Stimulated activated CD4-positive, alpha-beta T cell treated with anti-CD3 and anti-CD28 coated beads, Interleukin-2, amount 100 ng/mL, for 4 hours (primary cell): Measurements from ENCODE around the gene NEO1.

ENCODE experiments used
- DNase-seq: peaks from one replicate; pipeline ENCODE4 v3.0.0-alpha.2; 2020; ENCODE audit warnings: low read depth

The NEO1 gene

GRCh38 chr15:73305331-73306211, 253.3 kb downstream of the NEO1 start:
- DNase-seq = no peak

- no peak for DNase-seq
These were observed 256.0 kb downstream of the NEO1 start for GRCh38 chr15:73308305-73308704.

GRCh38 chr15:73313861-73314260, 261.6 kb downstream of the NEO1 start:
- no peak for DNase-seq

- DNase-seq = no peak
These were observed 265.6 kb downstream of the NEO1 start for GRCh38 chr15:73317651-73318462.

- DNase-seq = no peak
These were observed 266.4 kb downstream of the NEO1 start for GRCh38 chr15:73318463-73319351.

DNA sequence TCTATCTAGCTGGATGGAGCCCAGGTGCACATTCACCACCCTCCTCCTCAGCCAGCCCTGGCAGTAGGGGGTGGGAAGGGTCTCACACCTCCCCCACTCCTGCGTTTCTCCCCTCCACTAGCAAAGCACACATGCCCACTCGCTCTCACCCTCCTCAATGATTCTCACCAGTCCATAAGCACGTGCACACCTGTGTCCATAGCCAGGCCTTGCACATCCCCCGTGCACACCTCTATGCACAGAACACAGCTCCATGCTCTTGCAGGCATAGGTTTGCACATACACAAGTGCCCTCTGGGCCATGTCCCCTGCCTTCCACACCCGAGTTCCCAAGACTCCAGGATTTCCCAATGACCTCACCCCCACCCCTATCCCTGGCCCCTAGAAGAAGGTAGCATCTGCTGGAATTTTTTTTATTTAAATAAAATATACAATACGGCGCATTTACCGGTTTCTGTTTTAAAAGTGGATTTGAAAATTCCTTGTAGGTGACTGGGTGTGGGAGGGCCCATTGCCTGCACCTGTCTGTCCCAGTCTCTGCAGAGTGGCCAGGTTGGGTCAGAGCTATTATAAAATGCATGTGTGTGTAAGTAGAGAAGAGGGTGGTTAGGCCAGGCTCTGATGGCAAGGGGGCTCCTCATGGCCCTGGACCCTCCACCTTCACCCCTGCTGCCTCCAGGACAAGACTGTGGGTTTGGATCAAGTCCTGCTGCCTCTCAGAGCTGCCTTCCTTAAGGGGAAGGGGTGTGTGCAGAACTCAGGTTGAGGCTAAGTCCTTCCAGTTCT, 267.4 kb downstream of the NEO1 start:
- DNase-seq = no peak

GRCh38 chr15:73320619-73321180, 268.4 kb downstream of the NEO1 start:
- no peak for DNase-seq

GRCh38 chr15:73321496-73322450, 269.5 kb downstream of the NEO1 start:
- no peak for DNase-seq

DNA sequence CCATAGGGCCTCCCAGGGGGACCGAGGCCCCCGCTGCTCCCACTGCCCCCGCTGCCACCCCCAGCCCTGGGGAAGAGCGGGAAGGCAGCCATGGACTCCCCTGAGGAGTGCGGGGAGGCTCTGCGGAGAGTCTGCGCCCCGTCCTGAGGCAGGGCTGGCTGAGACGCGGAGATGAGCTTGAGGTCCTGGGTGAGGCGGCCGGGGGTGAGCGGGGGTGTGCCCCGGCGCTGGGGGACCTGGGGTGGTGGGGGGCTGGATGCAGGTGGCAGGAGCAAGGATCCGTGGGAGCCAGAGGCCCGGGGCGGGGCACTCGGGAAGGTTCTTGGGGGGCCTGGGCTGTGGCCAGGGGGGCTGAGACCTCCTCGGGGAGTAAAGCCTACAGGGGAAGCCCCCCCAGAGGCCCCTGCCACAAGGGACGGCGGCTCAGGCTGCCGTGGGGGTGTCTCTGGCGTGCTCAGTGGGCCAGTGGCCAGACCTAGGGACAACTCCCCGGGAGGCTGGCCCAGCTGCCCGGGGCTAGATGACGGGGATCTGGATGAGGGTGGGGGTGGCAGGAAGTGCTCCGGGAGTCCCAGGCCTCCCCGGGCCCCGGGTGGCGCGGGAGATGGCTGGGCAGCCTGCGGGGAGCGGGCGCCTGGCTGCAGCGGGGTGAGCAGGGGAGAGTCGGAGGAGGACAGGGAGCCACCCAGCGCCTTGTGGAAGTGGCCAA, 270.6 kb downstream of the NEO1 start:
- no peak for DNase-seq

DNA sequence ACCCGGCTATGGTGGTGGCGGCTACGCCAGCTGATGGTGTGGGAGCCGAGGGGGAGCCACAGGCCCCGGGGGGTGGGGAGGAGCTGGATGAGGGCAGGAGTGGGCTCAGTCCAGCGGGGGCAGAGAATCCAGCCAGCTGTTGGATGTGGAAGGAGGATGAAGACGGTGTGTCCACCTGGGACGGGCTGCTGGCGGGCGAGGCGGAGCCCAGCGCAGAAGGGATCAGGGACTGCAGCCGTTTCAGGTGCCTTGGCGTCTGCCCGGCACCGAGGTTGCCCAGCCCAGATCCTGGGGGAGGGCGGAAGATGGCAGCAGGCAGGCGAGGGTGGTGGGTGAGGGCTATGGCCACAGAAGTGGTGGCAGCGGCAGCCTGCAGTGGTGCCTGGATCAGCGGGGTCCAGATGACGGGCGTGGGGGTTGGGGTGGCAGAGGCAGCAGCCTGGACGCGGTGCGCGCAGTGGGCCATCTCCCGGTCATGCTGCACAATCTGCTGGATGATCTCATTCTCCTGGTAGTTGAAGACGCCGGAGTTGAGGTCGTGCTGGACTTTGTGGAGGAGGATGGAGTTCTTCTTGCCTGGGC, 271.2 kb downstream of the NEO1 start:
- DNase-seq = no peak

GRCh38 chr15:73323956-73324355, 271.7 kb downstream of the NEO1 start:
- no peak for DNase-seq

DNA sequence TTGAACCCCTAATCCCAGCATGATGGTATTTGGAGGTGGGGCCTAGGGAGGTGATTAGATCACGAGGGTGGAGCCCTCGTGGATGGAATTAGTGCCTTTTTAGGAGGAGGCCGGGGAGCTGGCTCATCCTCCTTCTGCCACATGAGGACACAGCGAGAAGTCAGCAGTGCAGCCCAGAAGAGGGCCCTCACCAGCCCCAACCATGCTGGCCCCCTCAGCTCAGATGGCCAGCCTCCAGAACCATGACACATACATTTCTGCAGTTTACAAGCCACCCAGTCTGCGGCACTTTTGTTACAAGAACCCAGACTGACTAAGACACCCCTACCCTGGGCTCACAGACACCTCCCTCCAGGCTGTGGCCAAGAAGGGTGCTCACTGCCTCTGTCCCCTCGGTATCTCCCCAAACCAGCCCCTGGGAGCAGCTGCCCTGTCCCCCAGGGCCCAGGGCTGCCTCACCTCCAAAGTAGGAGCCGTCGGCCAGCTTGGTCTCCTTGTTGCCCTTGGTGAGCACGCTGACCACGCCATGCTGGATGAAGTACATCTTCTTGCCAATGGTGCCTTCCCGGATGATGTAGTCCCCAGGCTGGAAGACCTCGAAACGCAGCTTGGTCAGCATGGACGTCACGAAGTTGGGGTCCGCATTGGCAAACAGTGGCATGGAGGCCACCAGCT, 272.4 kb downstream of the NEO1 start:
- no peak for DNase-seq

DNA sequence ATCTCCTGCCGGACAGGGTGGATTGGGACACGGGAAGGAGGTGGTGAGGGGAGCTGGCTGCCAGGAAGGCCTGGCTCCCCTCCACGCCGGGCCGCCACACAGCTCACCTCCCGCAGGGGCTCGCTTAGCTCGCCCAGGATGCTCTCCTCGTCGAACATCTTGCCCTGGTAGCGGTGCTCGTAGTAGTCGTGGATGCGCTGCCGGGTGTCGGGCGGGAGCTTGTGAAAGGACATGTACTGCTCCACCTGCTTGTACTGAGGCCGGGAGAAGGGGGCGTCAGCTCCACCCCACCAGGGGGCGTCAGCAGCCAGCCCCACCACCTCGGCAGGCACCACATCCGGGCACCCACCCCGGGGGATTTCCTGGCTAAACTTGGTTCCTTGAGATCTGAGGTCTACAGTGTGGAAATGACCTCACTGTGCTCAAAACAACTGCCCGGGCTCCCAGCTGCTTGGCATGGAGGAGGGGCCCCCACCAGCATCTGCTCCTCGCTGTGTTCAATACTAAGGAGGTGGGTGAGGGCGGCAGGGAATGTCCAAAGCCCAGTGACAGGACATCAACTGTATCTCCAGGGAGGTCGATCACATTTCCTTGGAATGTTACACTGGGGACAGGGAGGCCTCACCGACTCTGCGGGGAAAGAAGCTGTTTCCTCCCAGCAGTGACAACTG, 273.1 kb downstream of the NEO1 start:
- DNase-seq = no peak

DNA sequence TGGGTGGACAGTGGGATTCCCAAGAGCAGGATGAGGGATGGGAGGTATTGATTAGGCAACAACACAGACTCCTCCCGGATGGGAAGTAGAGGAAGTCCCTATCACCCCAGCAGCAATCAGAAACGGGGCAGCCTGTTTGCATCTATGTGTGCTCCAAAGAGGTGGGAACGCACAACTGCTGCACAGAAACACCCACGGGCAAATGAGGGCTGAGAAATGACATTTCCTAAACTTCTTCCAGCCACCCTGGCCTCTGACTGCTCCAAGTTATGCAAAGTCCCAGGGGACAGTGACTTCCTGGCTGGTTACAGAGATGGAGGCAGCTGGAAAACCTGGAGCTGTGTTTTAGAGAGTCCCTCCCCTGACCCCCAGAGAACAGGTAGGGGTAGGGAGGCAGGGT, 273.9 kb downstream of the NEO1 start:
- DNase-seq = no peak

DNA sequence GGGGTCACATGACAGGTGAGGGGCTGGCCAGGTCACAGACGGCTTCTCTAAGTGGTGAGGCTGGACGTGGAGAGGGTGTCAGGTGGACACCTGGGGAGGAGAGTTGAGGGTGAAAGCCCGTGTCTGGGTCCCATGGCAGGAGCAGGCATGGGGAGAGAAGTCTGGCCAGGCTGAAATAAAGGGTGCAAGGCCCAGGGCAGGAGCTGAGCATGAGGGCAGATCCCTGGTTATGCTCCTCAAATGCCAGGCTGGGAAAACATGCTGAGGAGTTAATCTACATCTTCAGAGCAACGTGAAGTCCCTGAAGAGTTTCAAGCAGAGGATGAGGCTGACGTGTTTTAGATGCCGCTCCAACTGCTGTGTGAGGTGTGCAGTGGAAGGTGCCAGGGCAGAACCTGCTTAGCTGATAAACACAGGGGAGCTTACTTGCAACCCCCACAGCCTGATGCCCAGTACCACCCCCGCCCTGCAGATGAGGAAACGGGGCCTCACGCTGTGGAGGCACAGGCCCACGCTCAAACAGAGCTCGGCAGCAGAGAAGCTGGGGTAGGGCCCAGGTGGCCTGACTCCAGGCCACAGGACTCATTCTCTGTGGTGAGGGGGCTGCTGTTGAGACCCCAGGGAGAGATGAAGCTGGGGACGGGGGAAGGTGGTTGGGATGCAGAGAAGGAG, 276.0 kb downstream of the NEO1 start:
- DNase-seq = no peak

GRCh38 chr15:73328981-73329380, 276.7 kb downstream of the NEO1 start:
- no peak for DNase-seq
